Adrenal gland (tissue), 5 donors: ENCODE results near the gene HSPA12A.

Source experiments
- CTCF ChIP-seq, 6 experiments: fragments of 450-650 bp in 4 of 6; fragments of 200-600 bp in 2 of 6; sonication (generic) in 1 of 6; IDR thresholded peaks; 1 replicate in 5 of 6; 2 replicates in 1 of 6; pipeline versions ENCODE4 v1.5.1 to v1.8.0; 2016 to 2021; ENCODE audit warnings: antibody characterized with exemption in 6 of 6, mild to moderate bottlenecking in 2 of 6, moderate library complexity in 1 of 6
- POLR2A ChIP-seq, 2 donors: fragments of 450-650 bp; IDR thresholded peaks; one replicate each; pipeline ENCODE4 v1.6.1; 2017; ENCODE audit warnings: antibody characterized with exemption in 2 of 2, mild to moderate bottlenecking in 2 of 2, moderate library complexity in 1 of 2
- donor health status: DM: no; HTN: no; CAD: no.

DNA sequence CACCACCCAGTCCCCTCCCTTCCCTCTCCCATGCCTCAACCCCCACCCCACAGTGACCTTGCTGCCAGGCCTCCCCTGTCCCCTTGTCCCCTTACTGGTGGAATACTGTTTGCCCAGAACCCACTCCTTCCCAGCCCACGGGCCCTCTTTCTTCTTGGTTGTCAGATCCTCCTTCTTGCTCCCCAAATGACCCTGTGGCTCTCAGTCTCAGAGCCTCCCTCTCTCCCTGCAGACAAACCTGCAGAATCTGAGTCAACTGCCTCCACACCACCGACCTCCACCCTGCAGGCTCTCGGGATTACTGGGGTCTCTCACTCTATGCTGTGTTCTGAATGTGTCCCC is 47.5 kb downstream of the HSPA12A start:
- TF ChIP-seq CTCF (IDR thresholded peaks at IDR 0.05) (no peak), POLR2A (IDR thresholded peaks at IDR 0.05) (no peak)
